ENCODE results near the gene GNG2.

DNA sequence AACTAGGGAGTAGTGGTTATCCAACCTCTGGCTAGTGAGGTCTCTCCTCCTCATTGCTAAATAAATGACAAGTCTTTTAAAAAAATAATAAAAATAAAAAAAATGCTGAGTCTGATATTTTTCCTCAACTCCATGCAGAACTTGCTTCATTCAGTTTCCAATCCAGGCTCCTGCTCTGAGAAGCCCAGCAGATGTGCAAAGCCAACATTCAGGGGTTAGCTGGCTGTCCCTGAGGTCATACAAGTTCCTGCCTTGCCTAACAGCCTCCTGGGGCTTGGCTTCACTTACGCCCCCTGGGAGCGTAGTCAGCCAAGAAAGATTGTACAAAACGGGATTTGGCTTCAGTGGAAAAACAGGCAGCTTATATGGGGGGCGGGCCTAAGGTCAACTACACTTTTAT is 152.2 kb downstream of the GNG2 start:
- TF ChIP-seq, protein P1, sequence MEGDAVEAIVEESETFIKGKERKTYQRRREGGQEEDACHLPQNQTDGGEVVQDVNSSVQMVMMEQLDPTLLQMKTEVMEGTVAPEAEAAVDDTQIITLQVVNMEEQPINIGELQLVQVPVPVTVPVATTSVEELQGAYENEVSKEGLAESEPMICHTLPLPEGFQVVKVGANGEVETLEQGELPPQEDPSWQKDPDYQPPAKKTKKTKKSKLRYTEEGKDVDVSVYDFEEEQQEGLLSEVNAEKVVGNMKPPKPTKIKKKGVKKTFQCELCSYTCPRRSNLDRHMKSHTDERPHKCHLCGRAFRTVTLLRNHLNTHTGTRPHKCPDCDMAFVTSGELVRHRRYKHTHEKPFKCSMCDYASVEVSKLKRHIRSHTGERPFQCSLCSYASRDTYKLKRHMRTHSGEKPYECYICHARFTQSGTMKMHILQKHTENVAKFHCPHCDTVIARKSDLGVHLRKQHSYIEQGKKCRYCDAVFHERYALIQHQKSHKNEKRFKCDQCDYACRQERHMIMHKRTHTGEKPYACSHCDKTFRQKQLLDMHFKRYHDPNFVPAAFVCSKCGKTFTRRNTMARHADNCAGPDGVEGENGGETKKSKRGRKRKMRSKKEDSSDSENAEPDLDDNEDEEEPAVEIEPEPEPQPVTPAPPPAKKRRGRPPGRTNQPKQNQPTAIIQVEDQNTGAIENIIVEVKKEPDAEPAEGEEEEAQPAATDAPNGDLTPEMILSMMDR (IDR thresholded peaks at IDR 0.05; ENCODE audit: insufficient read depth, low read length, poor library complexity, severe bottlenecking): no peak
- TF ChIP-seq EZH2phosphoT487 (conservative IDR thresholded peaks at IDR 0.05; ENCODE audit: low read length): no peak
